ENCODE data around the gene IL33. TPM values are rescaled to one million over a fixed set of nuclear protein-coding genes. Genes with fewer than 3 reads are reported as not detected.

IL33 gene
- total and polyA plus RNA-seq, 2 of the 8 experiments (the other 6 are each of a cell fraction or from before 2014, with no cell fraction given) = not detected

GRCh38 chr9:6271508-6272228, 56.1 kb downstream of the IL33 start (continued):
- no peak for TF ChIP-seq CHD7 (IDR thresholded peaks at IDR 0.05; ENCODE audit: insufficient replicate concordance, low read length)
- no peak for TF ChIP-seq SP4 (IDR thresholded peaks at IDR 0.05; ENCODE audit: low read length)
- TF ChIP-seq POU5F1 (IDR thresholded peaks at IDR 0.05; ENCODE audit: low read depth, low read length) = no peak
